HepG2 (cell line): ENCODE results near the gene SLIT1. TPM values are rescaled to one million over a fixed set of nuclear protein-coding genes. Genes with fewer than 3 reads are reported as not detected.
"Not testable (repeated sequence)": the region's sequence is repeated elsewhere in the genome, so short reads cannot be mapped to it uniquely, and the experiment has no call there.

Source experiments
- ATAC-seq: fragments of 200-7000 bp; cut with Tn5 transposase; 3 replicates; pipeline ENCODE4 v1.9.1; 2020; ENCODE audit warnings: mild to moderate bottlenecking, moderate library complexity
- BruUV-seq: library from RNA; stranded (reverse); fragments of 400-500 nt; replicated peaks from 2 replicates; lab custom pipeline; 2021; lab: Mats Ljungman, UMichigan
- CTCF ChIA-PET: fragments of 300-600 bp; formaldehyde crosslinking; extraction: SDS; loops from one replicate; lab custom pipeline; 2021; ENCODE audit warnings: low total read pairs, inconsistent platforms, low intra/inter-chr PET ratio; lab: Yijun Ruan, JAX
- POLR2A ChIA-PET: fragments of 350-600 bp; sonication (Branson Sonifier 250); formaldehyde crosslinking; loops from one replicate; lab custom pipeline; 2020; ENCODE audit warnings: antibody characterized with exemption, inconsistent platforms; lab: Yijun Ruan, JAX
- DNase-seq: peaks from one replicate; pipeline ENCODE4 v3.0.0-alpha.2; 2015; ENCODE audit warnings: low spot score
- FAIRE-seq: peaks from 3 replicates; lab custom pipeline; 2011; peaks lifted over from hg19 to GRCh38; lab: Jason Lieb, UNC
- H2AFZ ChIP-seq: one replicate; pipeline ENCODE4 v1.6.1; 2011; ENCODE audit warnings: low read length, inconsistent platforms
- H3K27ac ChIP-seq: fragments of 300-600 bp; 3 replicates; pipeline ENCODE4 v1.8.0; 2011; ENCODE audit warnings: mixed run types, mild to moderate bottlenecking, mixed read lengths, low read length, inconsistent platforms; ENCODE audit not compliant: insufficient read depth; ENCODE audit errors: extremely low read length
- H3K27me3 ChIP-seq, 2 experiments: fragments of 200-600 bp in 1 of 2; 2 replicates in 1 of 2; 3 replicates in 1 of 2; pipeline versions ENCODE4 v1.6.0 to v1.8.0; 2011; ENCODE audit warnings: low read length in 2 of 2, mild to moderate bottlenecking in 2 of 2, moderate library complexity in 2 of 2, inconsistent platforms in 1 of 2; ENCODE audit not compliant: insufficient read depth in 2 of 2, control insufficient read depth in 1 of 2
- H3K36me3 ChIP-seq, 2 experiments: fragments of 200-600 bp in 1 of 2; replicated peaks in 1 of 2; 2 replicates in 1 of 2; 3 replicates in 1 of 2; pipeline versions ENCODE4 v1.5.1 to v1.8.0; 2011; ENCODE audit warnings: low read length in 2 of 2, inconsistent platforms in 1 of 2; ENCODE audit not compliant: insufficient read depth in 2 of 2, control insufficient read depth in 1 of 2
- H3K4me1 ChIP-seq: 2 replicates; pipeline ENCODE4 v1.5.1; 2012; ENCODE audit warnings: low read length, inconsistent platforms; ENCODE audit not compliant: insufficient read depth
- H3K4me2 ChIP-seq: 2 replicates; pipeline ENCODE4 v1.6.0; 2011; ENCODE audit warnings: low read depth, low read length, inconsistent platforms
- H3K4me3 ChIP-seq, 3 experiments: fragments of 200-600 bp in 1 of 3; sonication (generic), shearing (Covaris generic) in 1 of 3; replicated peaks in 1 of 3; 2 replicates each; pipeline ENCODE4 v1.5.1; 2011 to 2016; ENCODE audit warnings: low read length in 3 of 3, inconsistent platforms in 2 of 3, low read depth in 2 of 3, mild to moderate bottlenecking in 2 of 3, control low read depth in 1 of 3, mixed read lengths in 1 of 3; ENCODE audit not compliant: insufficient read depth in 1 of 3
- H3K79me2 ChIP-seq: one replicate; pipeline ENCODE4 v1.6.1; 2011; ENCODE audit warnings: low read length, inconsistent platforms; ENCODE audit not compliant: insufficient read depth
- H3K9ac ChIP-seq: 2 replicates; pipeline ENCODE4 v1.6.0; 2011; ENCODE audit warnings: mild to moderate bottlenecking, low read depth, low read length, inconsistent platforms; ENCODE audit not compliant: insufficient read depth
- H3K9me3 ChIP-seq: 2 replicates; pipeline ENCODE4 v1.5.1; 2012; ENCODE audit warnings: mild to moderate bottlenecking, low read length
- H4K20me1 ChIP-seq: 2 replicates; pipeline ENCODE4 v1.6.0; 2011; ENCODE audit warnings: inconsistent platforms, mild to moderate bottlenecking, low read length, moderate library complexity; ENCODE audit not compliant: insufficient read depth
- CHD2 ChIP-seq: IDR thresholded peaks from 2 replicates; pipeline ENCODE4 v1.6.1; 2011; ENCODE audit warnings: low read depth, low read length, improper control_type of control experiment
- SCMH1 ChIP-seq: sonication (generic); formaldehyde crosslinking; IDR thresholded peaks from 2 replicates; pipeline ENCODE4 v1.9.0; 2021; ENCODE audit warnings: missing genetic modification reagents, mild to moderate bottlenecking, borderline replicate concordance
- ZSCAN22 ChIP-seq: sonication (generic); formaldehyde crosslinking; IDR thresholded peaks from 2 replicates; pipeline ENCODE4 v1.4.0; 2020; ENCODE audit warnings: mild to moderate bottlenecking, missing genetic modification reagents
- WGBS: methylation state at CpG from one replicate; pipeline ENCODE4 v1.1.6; 2017; ENCODE audit warnings: low lambda C conversion rate; 5-methylcytosine and 5-hydroxymethylcytosine counted together
- in situ Hi-C: cut with HindIII; loops from 2 replicates; pipeline ENCODE4 v1.10.0; 2017; ENCODE audit warnings: low pct_unique_long_range_greater_than_20kb; ENCODE audit not compliant: extremely low pct_ligation_motif_present
- intact Hi-C: fragments of 100-400 bp; cut with micrococcal nuclease; formaldehyde crosslinking; loops from one replicate; pipeline ENCODE4 v1.10.0; 2022; ENCODE audit not compliant: unreplicated experiment
- polyA plus RNA-seq, 8 experiments: library from polyadenylated mRNA; depleted of rRNA in 3 of 8; stranded (reverse) in 7 of 8; unstranded in 1 of 8; fragments of >200 nt; fragmentation: Illumina TruSeq in 4 of 8; extraction: Trizol in 4 of 8; gene quantifications; 2 replicates each; pipeline versions ENCODE4 v1.2.1 to v1.2.3, GENCODE V29; 2011 to 2016; ENCODE audit warnings: low read depth in 4 of 8, missing spikeins in 1 of 8, mixed read lengths in 1 of 8; ENCODE audit not compliant: insufficient read depth in 1 of 8
- total RNA-seq, 5 experiments: library from RNA; depleted of rRNA; stranded (reverse); fragments of >200 nt; fragmentation: Illumina TruSeq; extraction: Trizol; gene quantifications; 2 replicates each; pipeline ENCODE4 v1.2.3, GENCODE V29; 2016; ENCODE audit warnings: low read depth in 1 of 5
- TF ChIP-seq, protein P1 (sequence below): sonication (generic); formaldehyde crosslinking; IDR thresholded peaks from 2 replicates; pipeline ENCODE4 v1.5.1; 2020; ENCODE audit warnings: mild to moderate bottlenecking, missing genetic modification reagents, borderline replicate concordance

Gene SLIT1
- total and polyA plus RNA-seq, 2 of the 13 experiments (the other 11 are each of a cell fraction or from before 2014, with no cell fraction given), result 0.09 to 0.33 TPM

DNA sequence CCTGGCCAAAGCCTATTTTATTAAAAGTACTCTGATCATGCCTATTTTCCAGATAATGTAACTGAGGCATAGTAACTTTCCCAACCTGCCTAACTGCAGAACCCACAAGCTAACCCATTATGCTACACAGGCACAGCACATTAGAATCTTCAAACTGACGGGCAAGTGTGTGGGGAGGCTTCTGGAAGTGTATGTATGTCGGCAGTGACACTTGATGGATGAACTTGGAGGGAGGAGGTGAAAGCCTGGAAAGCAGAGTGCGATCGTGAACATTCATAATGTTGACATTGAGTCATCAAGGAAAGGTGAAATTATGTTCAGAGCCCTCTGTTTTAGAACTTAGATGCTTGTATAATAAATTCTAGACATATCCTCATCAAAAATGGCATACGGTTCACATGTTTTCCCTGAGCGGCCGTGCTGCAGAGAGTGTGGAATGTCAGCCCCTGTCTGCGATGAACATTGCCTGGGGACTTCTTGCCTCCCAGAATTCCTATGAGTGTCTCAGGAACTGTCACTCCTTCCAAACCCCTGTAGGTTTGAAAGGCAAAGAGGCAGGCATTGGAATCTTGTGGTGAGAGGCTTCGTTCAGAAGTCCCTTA is 102.4 kb downstream of the SLIT1 start (continued):
- TF ChIP-seq, protein P1, sequence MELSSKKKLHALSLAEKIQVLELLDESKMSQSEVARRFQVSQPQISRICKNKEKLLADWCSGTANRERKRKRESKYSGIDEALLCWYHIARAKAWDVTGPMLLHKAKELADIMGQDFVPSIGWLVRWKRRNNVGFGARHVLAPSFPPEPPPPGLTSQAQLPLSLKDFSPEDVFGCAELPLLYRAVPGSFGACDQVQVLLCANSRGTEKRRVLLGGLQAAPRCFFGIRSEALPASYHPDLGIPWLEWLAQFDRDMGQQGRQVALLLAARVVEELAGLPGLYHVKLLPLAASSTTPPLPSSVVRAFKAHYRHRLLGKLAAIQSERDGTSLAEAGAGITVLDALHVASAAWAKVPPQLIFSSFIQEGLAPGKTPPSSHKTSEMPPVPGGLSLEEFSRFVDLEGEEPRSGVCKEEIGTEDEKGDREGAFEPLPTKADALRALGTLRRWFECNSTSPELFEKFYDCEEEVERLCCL (CRISPR knock-in tag), result no peak
- no peak for TF ChIP-seq ZSCAN22 (CRISPR knock-in tag)
- TF ChIP-seq CHD2, result no peak
- TF ChIP-seq SCMH1, result no peak

DNA sequence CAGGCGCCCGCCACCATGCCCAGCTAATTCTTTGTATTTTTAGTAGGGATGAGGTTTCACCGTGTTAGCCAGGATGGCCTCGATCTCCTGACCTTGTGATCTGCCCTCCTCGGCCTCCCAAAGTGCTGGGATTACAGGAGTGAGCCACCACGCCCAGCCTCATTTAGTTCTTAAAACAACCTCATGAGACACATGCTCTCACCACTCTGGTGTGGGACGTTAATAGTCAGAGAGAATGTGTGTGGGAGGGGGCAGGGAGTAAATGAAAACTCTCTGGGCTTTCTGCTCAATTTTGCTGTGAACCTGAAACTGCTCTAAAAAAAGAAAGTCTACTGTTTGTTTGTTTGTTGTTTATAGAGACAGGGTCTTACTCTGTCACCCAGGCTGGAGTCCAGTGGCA is 103.2 kb downstream of the SLIT1 start:
- H3K79me2 ChIP-seq, DNase-seq, H3K27ac ChIP-seq, H3K36me3 ChIP-seq, POLR2A ChIA-PET, H3K4me3 ChIP-seq, FAIRE-seq, H3K4me1 ChIP-seq, in situ Hi-C loops, H2AFZ ChIP-seq, BruUV-seq, H3K4me2 ChIP-seq, H3K9me3 ChIP-seq, ATAC-seq, H3K9ac ChIP-seq, H4K20me1 ChIP-seq: not testable (repeated sequence)
- peaks cover 0 to 14% of the 10 kb centered on the region in 2 experiments; a peak in 3 of 5 replicates for H3K27me3 ChIP-seq
- CTCF ChIA-PET, result interaction anchor here (1.7 to 1.8 kb wide), 2 partner anchors 97 to 113 kb away, joined by 16 to 19 read pairs; no protein-coding TSS in a partner anchor
- intact Hi-C loops, result loop anchor here (5.0 kb wide), 3 partner anchors 35 to 115 kb away; no protein-coding TSS in a partner anchor
- WGBS, result 34% methylated on average over 7 of the region's 7 CpGs
